Raji (cell line): Measurements from ENCODE around the gene MAGI1.

Experiments used
- POLR2A ChIP-seq: IDR thresholded peaks from 2 replicates; pipeline ENCODE4 v1.6.1; 2011; ENCODE audit warnings: low read depth, low read length, control low read depth; ENCODE audit not compliant: insufficient read depth

MAGI1 gene

GRCh38 chr3:66050821-66051220, 12.1 kb upstream of the MAGI1 start:
- TF ChIP-seq POLR2A: no peak

DNA sequence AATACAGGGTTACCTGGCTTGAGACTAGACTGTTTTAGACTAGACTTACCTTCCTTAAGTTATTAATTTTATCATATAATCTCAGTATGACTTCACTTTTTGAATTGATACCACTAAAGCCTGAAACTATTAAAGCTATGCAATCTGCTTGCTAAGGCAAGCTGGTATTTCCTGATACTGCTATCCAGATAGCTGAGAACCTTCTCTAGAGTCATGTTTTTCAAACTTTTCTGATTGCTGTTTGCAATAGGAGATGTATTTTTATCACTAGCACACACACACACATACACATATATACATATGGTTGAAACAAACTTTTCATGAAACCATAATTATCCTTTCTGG, 9.3 kb upstream of the MAGI1 start:
- TF ChIP-seq POLR2A: no peak

DNA sequence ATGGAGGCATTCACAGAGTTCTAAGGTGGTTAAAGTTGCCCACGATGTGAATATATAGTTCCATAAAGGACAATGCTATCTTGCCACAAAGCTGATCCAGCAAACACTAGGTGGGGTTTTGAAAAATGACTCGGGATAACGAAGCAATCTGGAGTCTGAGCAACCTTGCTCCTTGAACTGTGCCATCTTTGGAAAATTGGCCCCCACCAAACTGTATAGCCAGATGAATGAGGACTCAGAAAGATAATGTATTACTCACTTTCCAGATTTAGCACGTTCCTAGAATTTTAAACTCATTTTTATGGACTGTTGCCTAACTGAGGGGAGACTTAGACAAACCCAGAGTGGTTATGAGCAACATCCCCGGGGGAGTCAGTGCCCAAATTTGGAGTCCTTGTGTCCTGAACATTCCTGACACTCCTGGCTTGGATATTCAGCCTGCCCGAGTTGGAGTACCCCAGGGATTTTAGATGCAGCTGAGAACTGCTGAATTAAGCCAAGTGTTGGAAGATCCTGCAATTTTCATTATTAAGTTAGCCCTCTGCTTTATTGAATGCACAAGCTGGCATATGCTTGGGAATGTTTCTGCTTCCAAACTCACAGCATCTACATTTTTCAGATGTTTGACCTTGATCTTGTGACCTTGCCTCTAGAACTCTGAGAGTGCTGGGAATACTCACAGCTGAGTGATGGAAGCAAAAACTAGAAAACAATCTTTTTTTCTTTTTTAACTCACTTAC, 8.8 kb upstream of the MAGI1 start:
- TF ChIP-seq POLR2A: no peak

DNA sequence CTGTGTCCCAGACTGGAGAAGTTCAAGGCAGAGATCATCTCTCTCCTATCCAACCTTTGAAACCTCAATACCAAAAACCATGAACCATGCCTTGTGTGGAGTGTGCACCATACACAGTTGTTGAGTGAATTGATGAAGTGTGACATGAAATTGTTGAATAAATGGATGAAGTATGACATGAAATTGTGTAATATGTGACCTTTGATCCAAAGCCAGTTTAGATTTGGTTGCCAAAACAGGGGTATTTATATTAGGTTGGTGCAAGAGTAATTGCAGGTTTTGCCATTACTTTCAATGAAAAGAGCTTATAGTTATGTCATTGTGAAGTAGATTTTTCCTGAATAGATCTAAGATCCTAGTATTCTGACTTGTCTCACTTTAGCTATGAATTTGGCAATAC, 3.1 kb upstream of the MAGI1 start:
- no peak for TF ChIP-seq POLR2A

GRCh38 chr3:66041116-66041515, 2.4 kb upstream of the MAGI1 start:
- no peak for TF ChIP-seq POLR2A

GRCh38 chr3:66039590-66039887, 821 bp upstream of the MAGI1 start:
- TF ChIP-seq POLR2A: no peak

DNA sequence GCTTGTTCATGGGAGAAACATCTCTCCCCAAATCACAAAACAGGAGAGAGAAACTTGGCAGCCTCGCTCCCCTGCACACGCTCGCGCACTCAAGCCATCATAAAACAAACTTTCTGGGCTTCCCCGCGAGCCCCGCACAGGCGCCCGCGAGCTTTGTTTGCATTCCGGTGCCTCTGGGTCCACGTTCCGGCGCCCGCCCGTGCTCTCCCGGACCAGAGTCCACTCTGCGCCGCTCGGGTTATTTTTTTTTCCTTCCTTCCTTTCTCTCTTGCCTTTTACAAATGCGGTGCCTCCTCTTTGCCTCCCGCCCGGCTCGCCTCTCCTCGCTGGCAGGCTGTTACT, 363 bp downstream of the MAGI1 start:
- no peak for TF ChIP-seq POLR2A

DNA sequence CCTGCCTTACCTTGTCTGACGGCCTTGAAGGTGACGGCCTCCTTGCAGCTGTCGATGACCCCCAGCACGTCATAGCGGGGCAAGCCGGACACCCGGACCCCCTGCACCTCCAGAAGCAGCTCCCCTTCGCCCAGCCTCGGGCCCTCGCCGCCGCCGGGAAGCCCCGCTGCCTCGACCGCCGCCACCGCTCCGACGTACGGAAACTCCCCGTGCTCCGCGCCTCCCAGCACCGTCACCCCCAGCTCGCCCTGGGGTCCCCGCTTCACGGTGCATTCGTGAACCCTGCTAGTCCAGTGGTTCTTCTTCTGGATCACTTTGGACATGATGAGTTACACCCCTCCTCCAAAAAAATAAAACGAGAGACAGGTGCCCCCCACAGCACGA, 740 bp downstream of the MAGI1 start:
- no peak for TF ChIP-seq POLR2A

DNA sequence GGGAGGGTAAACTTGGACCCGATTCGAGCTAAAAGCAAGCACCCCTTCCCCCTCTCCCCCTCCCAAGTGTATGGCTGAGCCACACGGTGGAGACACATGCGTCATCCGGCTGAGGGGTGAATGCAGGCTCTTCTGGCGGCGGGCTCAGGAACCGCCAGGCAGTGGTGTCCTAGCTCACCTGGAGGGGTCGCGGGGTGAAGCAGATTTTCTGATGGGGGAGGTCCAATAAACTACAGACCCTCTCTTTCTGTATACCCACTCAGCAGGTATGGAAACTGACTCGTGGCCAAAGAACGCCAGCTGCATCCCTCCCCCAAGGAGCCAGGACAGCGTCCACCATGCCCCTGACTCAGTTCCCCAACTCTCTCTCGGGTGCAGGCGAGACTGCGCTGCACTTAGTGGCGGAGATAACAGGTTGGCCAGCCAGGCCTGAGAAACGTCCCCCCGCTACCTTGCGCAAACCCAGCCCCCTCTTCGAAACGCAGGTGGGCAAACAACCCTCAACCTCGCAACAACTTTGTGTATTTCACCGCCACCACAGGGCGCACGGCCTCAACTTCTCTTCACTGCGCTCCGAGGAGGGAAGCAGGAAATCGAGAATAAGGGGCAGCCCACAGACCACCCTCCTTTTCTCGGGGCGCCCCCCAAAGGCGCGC, 1.3 kb downstream of the MAGI1 start:
- no peak for TF ChIP-seq POLR2A

DNA sequence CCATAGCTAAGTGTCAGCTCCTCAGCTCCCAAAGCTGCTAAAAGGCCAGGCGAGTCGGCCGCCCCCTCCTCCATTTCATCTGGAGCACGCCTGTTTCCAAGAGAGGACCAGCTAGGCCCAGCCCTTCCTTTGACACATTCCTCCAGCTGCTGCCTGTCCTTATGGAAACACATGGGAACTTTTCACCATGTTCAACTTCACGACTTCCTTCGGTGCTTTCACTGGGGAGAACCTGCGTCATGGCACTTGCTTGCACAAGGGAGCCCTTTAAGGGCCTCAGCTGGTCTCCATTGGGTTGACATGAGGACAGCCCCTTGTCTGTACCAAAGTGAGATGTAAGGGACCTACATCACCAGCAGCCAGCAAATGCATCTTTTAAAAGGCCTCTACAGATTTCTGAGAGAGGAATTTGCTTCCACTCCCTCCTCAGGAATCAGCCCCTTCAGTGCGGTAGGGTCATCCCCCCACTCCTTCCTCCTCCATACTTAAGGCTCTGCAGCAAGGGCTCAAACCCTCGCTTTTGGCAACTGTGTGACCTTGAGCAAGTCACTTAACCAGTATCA, 2.1 kb downstream of the MAGI1 start:
- TF ChIP-seq POLR2A: no peak

GRCh38 chr3:66035763-66036477, 2.8 kb downstream of the MAGI1 start:
- TF ChIP-seq POLR2A: no peak

DNA sequence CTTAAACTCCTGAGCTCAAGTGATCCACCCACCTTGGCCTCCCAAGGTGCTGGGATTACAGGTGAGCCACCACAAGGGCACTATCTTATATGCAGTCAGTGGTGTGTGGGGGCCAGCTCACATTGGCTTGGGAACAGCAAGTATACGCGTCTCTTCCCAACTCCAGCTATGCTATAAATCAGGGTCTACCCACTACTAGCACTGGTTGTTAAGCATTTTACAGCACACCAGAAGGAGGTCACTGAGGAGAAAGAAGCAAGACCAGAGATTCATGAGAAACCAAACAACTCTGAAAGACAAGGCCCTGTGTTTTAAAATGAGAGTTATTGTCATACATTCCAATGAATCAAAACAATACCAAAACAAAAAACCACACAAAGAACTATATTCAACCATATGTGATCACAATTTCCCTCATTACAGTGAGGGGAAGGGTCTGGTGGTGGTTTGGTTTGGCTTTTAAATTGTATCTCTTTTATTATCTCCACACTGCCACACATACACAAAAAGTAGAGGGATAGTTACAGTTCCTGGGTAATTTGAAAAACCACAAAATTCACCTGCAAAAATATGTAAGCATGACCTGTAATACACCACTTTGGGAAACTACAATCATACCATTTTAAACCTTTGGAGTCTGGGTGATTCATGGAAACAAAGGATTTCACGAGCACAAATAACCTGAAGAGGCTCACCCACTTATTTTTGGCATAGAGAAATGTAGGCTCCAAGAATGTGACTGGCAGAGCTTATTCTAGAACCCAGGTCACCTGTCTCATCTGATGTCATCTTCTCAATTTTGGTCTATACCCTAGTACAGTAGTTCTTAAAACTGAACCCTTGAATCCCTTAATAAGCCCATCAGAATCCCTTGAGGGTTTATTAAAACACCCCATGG, 5.2 kb downstream of the MAGI1 start:
- no peak for TF ChIP-seq POLR2A

GRCh38 chr3:66031102-66031698, 7.5 kb downstream of the MAGI1 start:
- no peak for TF ChIP-seq POLR2A

GRCh38 chr3:66029443-66029842, 9.3 kb downstream of the MAGI1 start:
- TF ChIP-seq POLR2A: no peak

GRCh38 chr3:66029014-66029413, 9.7 kb downstream of the MAGI1 start:
- TF ChIP-seq POLR2A: no peak
